GM23338 (cell line): ENCODE results near the gene CTDSPL. TPM values are rescaled to one million over a fixed set of nuclear protein-coding genes. Genes with fewer than 3 reads are reported as not detected.

Experiments used
- ATAC-seq: fragments of 200-7000 bp; cut with Tn5 transposase; 3 replicates; pipeline ENCODE4 v1.9.1; 2020
- DNase-seq: peaks from one replicate; pipeline ENCODE4 v3.0.0-alpha.2; 2015; ENCODE audit warnings: low spot score
- H2AFZ ChIP-seq: fragments of 200-600 bp; sonication (generic); 2 replicates; pipeline ENCODE4 v1.8.0; 2016; ENCODE audit warnings: antibody characterized with exemption, mild to moderate bottlenecking, moderate library complexity
- H3F3A ChIP-seq: fragments of 200-600 bp; sonication (generic); replicated peaks from 2 replicates; pipeline ENCODE4 v1.8.0; 2017; ENCODE audit warnings: antibody characterized with exemption, mixed run types, low read depth
- H3K27ac ChIP-seq: fragments of 200-600 bp; sonication (generic); 2 replicates; pipeline ENCODE4 v1.6.1; 2016; ENCODE audit warnings: low read depth
- H3K27me3 ChIP-seq: fragments of 200-600 bp; sonication (generic); 2 replicates; pipeline ENCODE4 v1.8.0; 2016; ENCODE audit warnings: mild to moderate bottlenecking, mixed run types, moderate library complexity; ENCODE audit not compliant: insufficient read depth
- H3K36me3 ChIP-seq: fragments of 200-600 bp; sonication (generic); 2 replicates; pipeline ENCODE4 v1.8.0; 2016; ENCODE audit warnings: mild to moderate bottlenecking; ENCODE audit not compliant: insufficient read depth
- H3K4me1 ChIP-seq: fragments of 200-600 bp; sonication (generic); 2 replicates; pipeline ENCODE4 v1.8.0; 2016; ENCODE audit warnings: mild to moderate bottlenecking, moderate library complexity; ENCODE audit not compliant: insufficient read depth
- H3K4me2 ChIP-seq: fragments of 200-600 bp; sonication (generic); 2 replicates; pipeline ENCODE4 v1.7.1; 2017; ENCODE audit warnings: mixed run types
- H3K4me3 ChIP-seq: fragments of 200-600 bp; sonication (generic); 2 replicates; pipeline ENCODE4 v1.6.1; 2016; ENCODE audit warnings: mixed run types
- H3K79me2 ChIP-seq: fragments of 200-600 bp; sonication (generic); replicated peaks from 2 replicates; pipeline ENCODE4 v1.8.0; 2017; ENCODE audit warnings: mild to moderate bottlenecking; ENCODE audit not compliant: insufficient read depth
- H3K9me2 ChIP-seq: fragments of 200-600 bp; sonication (generic); 2 replicates; pipeline ENCODE4 v1.8.0; 2017; ENCODE audit not compliant: insufficient read depth
- H4K20me1 ChIP-seq: fragments of 200-600 bp; sonication (generic); replicated peaks from 2 replicates; pipeline ENCODE4 v1.8.0; 2017; ENCODE audit warnings: mild to moderate bottlenecking; ENCODE audit not compliant: insufficient read depth
- H3K27ac Mint-ChIP-seq: 2 replicates; pipeline ENCODE4 v1.8.0; 2020; ENCODE audit warnings: inconsistent platforms, mild to moderate bottlenecking, moderate library complexity, mixed read lengths
- H3K27me3 Mint-ChIP-seq: 3 replicates; pipeline ENCODE4 v1.8.0; 2022; ENCODE audit warnings: low read depth, mild to moderate bottlenecking, moderate library complexity, mixed read lengths, inconsistent platforms; ENCODE audit not compliant: insufficient read depth, poor library complexity
- H3K36me3 Mint-ChIP-seq: 3 replicates; pipeline ENCODE4 v1.8.0; 2021; ENCODE audit warnings: low read depth, mild to moderate bottlenecking, inconsistent platforms, moderate library complexity, mixed read lengths
- H3K4me1 Mint-ChIP-seq: 3 replicates; pipeline ENCODE4 v1.8.0; 2020; ENCODE audit warnings: mild to moderate bottlenecking, inconsistent platforms, mixed read lengths
- H3K4me3 Mint-ChIP-seq: 3 replicates; pipeline ENCODE4 v1.8.0; 2021; ENCODE audit warnings: moderate library complexity, mild to moderate bottlenecking, inconsistent platforms, mixed read lengths
- H3K9me3 Mint-ChIP-seq: 3 replicates; pipeline ENCODE4 v1.8.0; 2020; ENCODE audit warnings: moderate library complexity, mild to moderate bottlenecking, inconsistent platforms, mixed read lengths
- EZH2phosphoT487 ChIP-seq: fragments of 200-600 bp; sonication (generic); IDR thresholded peaks from one replicate; pipeline ENCODE4 v1.8.1; 2018; ENCODE audit warnings: antibody characterized with exemption; ENCODE audit not compliant: unreplicated experiment
- JUNB ChIP-seq: IDR thresholded peaks from one replicate; pipeline ENCODE4 v1.6.1; 2016; ENCODE audit warnings: antibody characterized with exemption; ENCODE audit not compliant: unreplicated experiment
- NANOG ChIP-seq: IDR thresholded peaks from 2 replicates; pipeline ENCODE4 v1.6.1; 2016; ENCODE audit warnings: antibody characterized with exemption, borderline replicate concordance
- STAT1 ChIP-seq: IDR thresholded peaks from one replicate; pipeline ENCODE4 v1.6.1; 2016; ENCODE audit warnings: antibody characterized with exemption; ENCODE audit not compliant: unreplicated experiment
- polyA plus RNA-seq: library from polyadenylated mRNA; unstranded; fragments of >200 nt; fragmentation: Nextera tagmentation; extraction: Ambion mirVana; gene quantifications from 2 replicates; pipeline ENCODE4 v1.2.1, GENCODE V29; 2016
- total RNA-seq: library from RNA; depleted of rRNA; stranded (reverse); fragments of >200 nt; shearing (Covaris generic); gene quantifications from 2 replicates; pipeline ENCODE4 v1.2.3, GENCODE V29; 2014
- TF ChIP-seq, protein P1 (sequence below): fragments of 250-450 bp; sonication (Bioruptor Pico); IDR thresholded peaks from 2 replicates; pipeline ENCODE4 v1.5.0; 2020; ENCODE audit warnings: mild to moderate bottlenecking, moderate library complexity
- TF ChIP-seq, protein P2 (sequence below), 2 experiments: fragments of 200-600 bp in 1 of 2; sonication (generic) in 1 of 2; conservative IDR thresholded peaks; 2 replicates each; pipeline versions ENCODE4 v1.5.1 to v1.6.1; 2016 to 2017; ENCODE audit warnings: antibody characterized with exemption in 2 of 2, low read depth in 2 of 2, mild to moderate bottlenecking in 2 of 2, moderate library complexity in 1 of 2

CTDSPL gene
- total and polyA plus RNA-seq, 2 experiments from 2014 or later = 23.2 to 42.0 TPM

DNA sequence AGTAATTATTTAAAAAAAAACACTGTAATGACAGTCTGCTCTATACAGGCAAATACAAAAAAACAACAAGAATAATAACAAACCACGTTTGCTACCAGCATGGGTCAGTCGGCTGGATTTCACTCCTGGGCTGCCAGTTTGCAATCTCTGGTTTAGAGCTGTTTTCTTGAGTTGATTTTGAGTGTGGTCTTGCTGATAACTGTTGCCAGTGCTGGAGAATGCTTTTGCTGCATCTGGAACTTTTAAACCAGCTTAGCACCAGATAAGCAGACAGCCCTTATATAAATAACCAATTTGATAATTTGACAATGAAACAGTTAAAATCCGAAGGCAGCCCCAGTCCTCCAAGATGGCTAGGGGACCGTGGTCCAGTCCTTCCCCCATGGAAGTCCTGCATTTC lies 14.0 kb upstream of the CTDSPL start (continued):
- TF ChIP-seq, protein P1, sequence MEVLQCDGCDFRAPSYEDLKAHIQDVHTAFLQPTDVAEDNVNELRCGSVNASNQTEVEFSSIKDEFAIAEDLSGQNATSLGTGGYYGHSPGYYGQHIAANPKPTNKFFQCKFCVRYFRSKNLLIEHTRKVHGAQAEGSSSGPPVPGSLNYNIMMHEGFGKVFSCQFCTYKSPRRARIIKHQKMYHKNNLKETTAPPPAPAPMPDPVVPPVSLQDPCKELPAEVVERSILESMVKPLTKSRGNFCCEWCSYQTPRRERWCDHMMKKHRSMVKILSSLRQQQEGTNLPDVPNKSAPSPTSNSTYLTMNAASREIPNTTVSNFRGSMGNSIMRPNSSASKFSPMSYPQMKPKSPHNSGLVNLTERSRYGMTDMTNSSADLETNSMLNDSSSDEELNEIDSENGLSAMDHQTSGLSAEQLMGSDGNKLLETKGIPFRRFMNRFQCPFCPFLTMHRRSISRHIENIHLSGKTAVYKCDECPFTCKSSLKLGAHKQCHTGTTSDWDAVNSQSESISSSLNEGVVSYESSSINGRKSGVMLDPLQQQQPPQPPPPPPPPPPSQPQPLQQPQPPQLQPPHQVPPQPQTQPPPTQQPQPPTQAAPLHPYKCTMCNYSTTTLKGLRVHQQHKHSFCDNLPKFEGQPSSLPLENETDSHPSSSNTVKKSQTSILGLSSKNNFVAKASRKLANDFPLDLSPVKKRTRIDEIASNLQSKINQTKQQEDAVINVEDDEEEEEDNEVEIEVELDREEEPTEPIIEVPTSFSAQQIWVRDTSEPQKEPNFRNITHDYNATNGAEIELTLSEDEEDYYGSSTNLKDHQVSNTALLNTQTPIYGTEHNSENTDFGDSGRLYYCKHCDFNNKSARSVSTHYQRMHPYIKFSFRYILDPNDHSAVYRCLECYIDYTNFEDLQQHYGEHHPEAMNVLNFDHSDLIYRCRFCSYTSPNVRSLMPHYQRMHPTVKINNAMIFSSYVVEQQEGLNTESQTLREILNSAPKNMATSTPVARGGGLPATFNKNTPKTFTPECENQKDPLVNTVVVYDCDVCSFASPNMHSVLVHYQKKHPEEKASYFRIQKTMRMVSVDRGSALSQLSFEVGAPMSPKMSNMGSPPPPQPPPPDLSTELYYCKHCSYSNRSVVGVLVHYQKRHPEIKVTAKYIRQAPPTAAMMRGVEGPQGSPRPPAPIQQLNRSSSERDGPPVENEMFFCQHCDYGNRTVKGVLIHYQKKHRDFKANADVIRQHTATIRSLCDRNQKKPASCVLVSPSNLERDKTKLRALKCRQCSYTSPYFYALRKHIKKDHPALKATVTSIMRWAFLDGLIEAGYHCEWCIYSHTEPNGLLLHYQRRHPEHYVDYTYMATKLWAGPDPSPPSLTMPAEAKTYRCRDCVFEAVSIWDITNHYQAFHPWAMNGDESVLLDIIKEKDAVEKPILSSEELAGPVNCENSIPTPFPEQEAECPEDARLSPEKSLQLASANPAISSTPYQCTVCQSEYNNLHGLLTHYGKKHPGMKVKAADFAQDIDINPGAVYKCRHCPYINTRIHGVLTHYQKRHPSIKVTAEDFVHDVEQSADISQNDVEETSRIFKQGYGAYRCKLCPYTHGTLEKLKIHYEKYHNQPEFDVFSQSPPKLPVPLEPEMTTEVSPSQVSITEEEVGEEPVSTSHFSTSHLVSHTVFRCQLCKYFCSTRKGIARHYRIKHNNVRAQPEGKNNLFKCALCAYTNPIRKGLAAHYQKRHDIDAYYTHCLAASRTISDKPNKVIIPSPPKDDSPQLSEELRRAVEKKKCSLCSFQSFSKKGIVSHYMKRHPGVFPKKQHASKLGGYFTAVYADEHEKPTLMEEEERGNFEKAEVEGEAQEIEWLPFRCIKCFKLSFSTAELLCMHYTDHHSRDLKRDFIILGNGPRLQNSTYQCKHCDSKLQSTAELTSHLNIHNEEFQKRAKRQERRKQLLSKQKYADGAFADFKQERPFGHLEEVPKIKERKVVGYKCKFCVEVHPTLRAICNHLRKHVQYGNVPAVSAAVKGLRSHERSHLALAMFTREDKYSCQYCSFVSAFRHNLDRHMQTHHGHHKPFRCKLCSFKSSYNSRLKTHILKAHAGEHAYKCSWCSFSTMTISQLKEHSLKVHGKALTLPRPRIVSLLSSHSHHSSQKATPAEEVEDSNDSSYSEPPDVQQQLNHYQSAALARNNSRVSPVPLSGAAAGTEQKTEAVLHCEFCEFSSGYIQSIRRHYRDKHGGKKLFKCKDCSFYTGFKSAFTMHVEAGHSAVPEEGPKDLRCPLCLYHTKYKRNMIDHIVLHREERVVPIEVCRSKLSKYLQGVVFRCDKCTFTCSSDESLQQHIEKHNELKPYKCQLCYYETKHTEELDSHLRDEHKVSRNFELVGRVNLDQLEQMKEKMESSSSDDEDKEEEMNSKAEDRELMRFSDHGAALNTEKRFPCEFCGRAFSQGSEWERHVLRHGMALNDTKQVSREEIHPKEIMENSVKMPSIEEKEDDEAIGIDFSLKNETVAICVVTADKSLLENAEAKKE = no peak
- TF ChIP-seq, protein P2, sequence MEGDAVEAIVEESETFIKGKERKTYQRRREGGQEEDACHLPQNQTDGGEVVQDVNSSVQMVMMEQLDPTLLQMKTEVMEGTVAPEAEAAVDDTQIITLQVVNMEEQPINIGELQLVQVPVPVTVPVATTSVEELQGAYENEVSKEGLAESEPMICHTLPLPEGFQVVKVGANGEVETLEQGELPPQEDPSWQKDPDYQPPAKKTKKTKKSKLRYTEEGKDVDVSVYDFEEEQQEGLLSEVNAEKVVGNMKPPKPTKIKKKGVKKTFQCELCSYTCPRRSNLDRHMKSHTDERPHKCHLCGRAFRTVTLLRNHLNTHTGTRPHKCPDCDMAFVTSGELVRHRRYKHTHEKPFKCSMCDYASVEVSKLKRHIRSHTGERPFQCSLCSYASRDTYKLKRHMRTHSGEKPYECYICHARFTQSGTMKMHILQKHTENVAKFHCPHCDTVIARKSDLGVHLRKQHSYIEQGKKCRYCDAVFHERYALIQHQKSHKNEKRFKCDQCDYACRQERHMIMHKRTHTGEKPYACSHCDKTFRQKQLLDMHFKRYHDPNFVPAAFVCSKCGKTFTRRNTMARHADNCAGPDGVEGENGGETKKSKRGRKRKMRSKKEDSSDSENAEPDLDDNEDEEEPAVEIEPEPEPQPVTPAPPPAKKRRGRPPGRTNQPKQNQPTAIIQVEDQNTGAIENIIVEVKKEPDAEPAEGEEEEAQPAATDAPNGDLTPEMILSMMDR (conservative IDR thresholded peaks at IDR 0.05; ENCODE audit: low read depth in 2 of 2) = no peak
- TF ChIP-seq EZH2phosphoT487 (no peak), NANOG (no peak)

DNA sequence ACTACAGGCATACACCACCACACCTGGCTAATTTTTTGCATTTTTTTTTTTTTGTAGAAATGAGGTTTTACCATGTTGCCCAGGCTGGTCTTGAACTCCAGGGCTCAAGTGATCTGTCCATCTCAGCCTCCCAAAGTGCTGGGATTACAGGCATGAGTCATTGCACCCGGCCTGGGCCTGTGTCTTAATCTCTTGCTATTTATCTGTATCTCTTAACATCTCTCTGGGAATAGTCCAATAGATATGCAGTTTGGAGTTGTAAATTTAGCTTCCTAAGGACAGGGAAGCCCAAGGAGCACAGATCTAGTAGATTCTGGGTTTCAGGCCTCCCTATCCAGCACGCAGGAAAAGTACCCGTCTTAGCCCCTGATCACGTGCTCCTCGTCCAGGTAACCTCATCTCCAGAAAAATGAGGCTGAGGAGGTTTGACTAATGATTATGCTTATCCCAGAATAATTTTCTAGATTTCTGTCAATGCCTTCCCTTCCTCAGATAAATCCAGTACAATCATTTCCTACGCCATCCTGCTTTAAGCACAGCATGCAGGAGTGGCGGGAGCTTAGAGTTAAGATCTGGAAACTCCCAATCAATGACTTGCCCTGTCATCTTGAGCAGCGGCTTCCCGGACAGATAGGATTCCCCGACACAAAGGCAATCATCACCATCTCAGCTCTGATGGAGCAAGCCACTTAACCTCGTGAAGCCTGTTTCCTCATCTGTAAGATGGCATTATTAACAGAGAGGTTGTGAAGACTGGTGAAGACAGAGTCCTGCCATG lies 12.3 kb upstream of the CTDSPL start:
- Mint-ChIP-seq H3K36me3 (no peaks in the 10 kb centered on the region; the same call in 1 of the 3 replicates), H3K27ac (no peak overlapping the region), H3K27me3 (peaks cover 4% of the 10 kb centered on the region), H3K4me1 (peaks cover 15% of the 10 kb centered on the region), H3K4me3 (no peak overlapping the region), H3K9me3 (no peaks in the 10 kb centered on the region; the same call in 2 of the 3 replicates)
- Histone ChIP-seq H3K79me2 (no peaks in the 10 kb centered on the region), H3K9me2 (0 out of 2 replicates have a peak, but pooled peaks cover 5% of the 10 kb centered on the region), H3K36me3 (no peaks in the 10 kb centered on the region), H3K27me3 (no peaks in the 10 kb centered on the region), H3K4me1 (peaks cover 24% of the 10 kb centered on the region), H3K27ac (no peak overlapping the region), H2AFZ (no peak overlapping the region), H4K20me1 (no peaks in the 10 kb centered on the region), H3K4me2 (no peak overlapping the region), H3K4me3 (no peak overlapping the region), H3F3A (no peaks in the 10 kb centered on the region)
- no peak for DNase-seq
- no peak for ATAC-seq
- TF ChIP-seq, protein P1 = no peak
- TF ChIP-seq JUNB = no peak
- TF ChIP-seq STAT1 = no peak
